ENCODE results near the gene LTBP3. TPM values are rescaled to one million over a fixed set of nuclear protein-coding genes. Genes with fewer than 3 reads are reported as not detected.
A peak's percentile ranks its signal among the peaks of the same experiment; 100 is the strongest.

Gene LTBP3
- total RNA-seq, 1 donor from 2014 or later, result 1.7 TPM

- Mint-ChIP-seq H3K27me3 (ENCODE audit: unreplicated experiment) (peaks cover 25% of the 10 kb centered on the region), H3K4me1 (ENCODE audit: unreplicated experiment) (peaks cover 67% of the 10 kb centered on the region), H3K27ac (ENCODE audit: unreplicated experiment) (peak overlapping the region; percentile 74), H3K36me3 (ENCODE audit: low read depth, unreplicated experiment) (peaks cover 5% of the 10 kb centered on the region), H3K9me3 (ENCODE audit: unreplicated experiment) (no peaks in the 10 kb centered on the region), H3K4me3 (ENCODE audit: unreplicated experiment) (peak overlapping the region; percentile 79)
- TF ChIP-seq CTCF (IDR thresholded peaks at IDR 0.05; ENCODE audit: unreplicated experiment), result no peak
- DNase-seq (ENCODE audit: low spot score), result no peak
Observed at GRCh38 chr11:65492387-65492636, 65.8 kb downstream of the LTBP3 start.

DNA sequence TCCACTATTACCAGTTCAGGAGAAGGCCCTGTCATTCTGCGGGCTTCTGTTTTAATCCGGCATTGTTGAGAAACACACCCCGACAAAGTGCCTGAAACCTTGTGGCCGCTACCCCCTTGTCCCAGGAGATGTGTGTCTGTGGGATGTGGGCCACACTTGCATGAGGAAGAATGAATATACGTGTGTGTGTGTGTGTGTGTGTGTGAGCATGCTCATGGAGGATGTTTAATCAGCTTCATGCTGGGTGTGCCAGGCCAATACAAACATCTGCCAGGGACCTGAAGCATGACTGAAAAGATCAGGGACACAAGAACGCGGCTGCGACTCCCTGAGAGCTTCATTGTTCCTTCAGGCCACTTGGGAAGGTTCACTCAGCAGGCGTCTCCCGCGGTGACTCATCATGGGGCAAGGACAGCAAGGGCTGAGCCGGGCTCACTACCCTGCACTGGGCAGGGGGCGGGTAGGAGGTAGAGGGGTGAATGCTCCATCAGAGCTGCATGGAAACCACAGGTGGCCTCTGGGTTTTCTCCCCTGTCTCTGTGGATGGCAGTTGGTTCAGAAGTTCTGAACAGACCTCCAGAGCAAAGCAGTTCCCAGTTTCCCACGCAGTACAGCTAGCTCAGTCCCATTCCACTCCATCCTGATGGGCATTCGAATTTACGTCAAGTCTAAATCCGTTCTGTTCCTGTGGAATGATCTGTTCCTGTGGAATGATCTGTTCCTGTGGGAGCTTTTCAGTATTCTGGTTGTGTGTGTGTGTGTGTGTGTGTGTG, 66.4 kb downstream of the LTBP3 start:
- H3K4me3 Mint-ChIP-seq (ENCODE audit: unreplicated experiment), result peak overlapping the region; percentile 79
- TF ChIP-seq CTCF (IDR thresholded peaks at IDR 0.05; ENCODE audit: unreplicated experiment), result no peak

DNA sequence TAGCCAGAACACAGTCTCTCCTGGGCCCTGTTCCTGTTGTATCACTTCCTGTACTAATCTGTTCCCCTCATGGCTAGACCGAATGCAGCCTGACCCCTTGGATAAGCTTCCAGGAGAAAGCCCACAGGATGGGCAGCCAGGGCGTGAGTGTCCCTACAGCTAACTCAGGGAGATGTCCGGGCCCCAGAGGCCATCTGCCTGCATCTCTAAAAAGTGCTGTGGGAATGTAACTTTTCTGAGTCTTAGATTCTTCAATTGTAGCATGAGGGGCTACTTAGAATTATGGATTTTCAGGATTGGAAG, 67.0 kb downstream of the LTBP3 start:
- Mint-ChIP-seq H3K4me1 (ENCODE audit: unreplicated experiment) (peaks cover 60% of the 10 kb centered on the region), H3K36me3 (ENCODE audit: low read depth, unreplicated experiment) (no peaks in the 10 kb centered on the region)

More for the DNA sequence above, 66.4 kb downstream of the LTBP3 start:
- Mint-ChIP-seq H3K27me3 (ENCODE audit: unreplicated experiment) (peaks cover 25% of the 10 kb centered on the region), H3K4me1 (ENCODE audit: unreplicated experiment) (peaks cover 64% of the 10 kb centered on the region), H3K9me3 (ENCODE audit: unreplicated experiment) (no peaks in the 10 kb centered on the region), H3K27ac (ENCODE audit: unreplicated experiment) (peak overlapping the region; percentile 74), H3K36me3 (ENCODE audit: low read depth, unreplicated experiment) (peaks cover under 1% of the 10 kb centered on the region)
- no peak for DNase-seq (ENCODE audit: low spot score)

GRCh38 chr11:65489706-65490320, 68.3 kb downstream of the LTBP3 start:
- no peak for TF ChIP-seq CTCF (IDR thresholded peaks at IDR 0.05; ENCODE audit: unreplicated experiment)
- Mint-ChIP-seq H3K4me1 (ENCODE audit: unreplicated experiment) (peaks cover 62% of the 10 kb centered on the region), H3K4me3 (ENCODE audit: unreplicated experiment) (peak overlapping the region; percentile 42), H3K36me3 (ENCODE audit: low read depth, unreplicated experiment) (no peaks in the 10 kb centered on the region), H3K27ac (ENCODE audit: unreplicated experiment) (peak overlapping the region; percentile 96), H3K27me3 (ENCODE audit: unreplicated experiment) (peaks cover 21% of the 10 kb centered on the region), H3K9me3 (ENCODE audit: unreplicated experiment) (no peaks in the 10 kb centered on the region)
- no peak for DNase-seq (ENCODE audit: low spot score)

More for the DNA sequence above, 67.0 kb downstream of the LTBP3 start:
- Mint-ChIP-seq H3K9me3 (ENCODE audit: unreplicated experiment) (no peaks in the 10 kb centered on the region), H3K27me3 (ENCODE audit: unreplicated experiment) (peaks cover 22% of the 10 kb centered on the region), H3K27ac (ENCODE audit: unreplicated experiment) (peak overlapping the region; percentile 57), H3K4me3 (ENCODE audit: unreplicated experiment) (no peak overlapping the region)
- TF ChIP-seq CTCF (IDR thresholded peaks at IDR 0.05; ENCODE audit: unreplicated experiment), result no peak
- DNase-seq (ENCODE audit: low spot score), result no peak

DNA sequence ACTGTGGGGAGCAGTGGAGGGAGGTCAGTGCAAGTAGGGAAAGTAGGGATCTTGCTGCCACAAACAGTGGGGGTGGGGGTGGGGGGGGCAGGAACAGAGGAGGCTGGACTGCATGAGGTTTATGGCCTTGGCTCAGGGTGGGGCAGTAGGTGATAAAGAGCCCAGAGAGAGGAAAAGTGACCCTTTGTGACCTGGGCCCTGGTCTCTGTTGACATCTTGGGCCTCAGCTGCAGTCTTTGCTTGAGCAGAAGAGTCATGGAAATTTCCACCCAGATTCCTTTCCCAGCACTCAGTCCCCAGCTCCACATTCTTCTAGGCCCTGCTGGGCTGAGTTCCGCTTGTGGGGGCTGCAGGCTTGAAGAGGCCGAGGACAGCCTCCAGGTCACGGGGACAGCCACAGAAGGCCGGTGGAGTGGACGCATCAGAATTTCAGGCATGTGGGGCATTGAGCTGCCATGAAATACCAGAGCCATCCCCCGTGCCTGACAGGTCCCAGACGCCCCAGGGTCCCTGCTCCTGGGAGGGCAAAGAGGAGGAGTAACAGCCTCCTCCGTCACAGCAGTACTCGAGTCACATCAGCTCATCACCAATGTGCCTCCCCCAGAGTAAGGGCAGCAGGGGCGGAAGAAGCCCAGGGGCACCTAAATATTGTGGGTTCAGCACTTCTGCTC, 69.0 kb downstream of the LTBP3 start:
- Mint-ChIP-seq H3K27me3 (ENCODE audit: unreplicated experiment) (peaks cover 21% of the 10 kb centered on the region), H3K4me1 (ENCODE audit: unreplicated experiment) (peaks cover 62% of the 10 kb centered on the region), H3K27ac (ENCODE audit: unreplicated experiment) (peak overlapping the region; percentile 96), H3K36me3 (ENCODE audit: low read depth, unreplicated experiment) (no peaks in the 10 kb centered on the region), H3K4me3 (ENCODE audit: unreplicated experiment) (no peak overlapping the region), H3K9me3 (ENCODE audit: unreplicated experiment) (no peaks in the 10 kb centered on the region)
- no peak for TF ChIP-seq CTCF (IDR thresholded peaks at IDR 0.05; ENCODE audit: unreplicated experiment)
- DNase-seq (ENCODE audit: low spot score), result no peak
